ENCODE measurements around the gene PRSS57.
"Not testable (repeated sequence)": the region's sequence is repeated elsewhere in the genome, so short reads cannot be mapped to it uniquely, and the experiment has no call there.

PRSS57 gene

DNA sequence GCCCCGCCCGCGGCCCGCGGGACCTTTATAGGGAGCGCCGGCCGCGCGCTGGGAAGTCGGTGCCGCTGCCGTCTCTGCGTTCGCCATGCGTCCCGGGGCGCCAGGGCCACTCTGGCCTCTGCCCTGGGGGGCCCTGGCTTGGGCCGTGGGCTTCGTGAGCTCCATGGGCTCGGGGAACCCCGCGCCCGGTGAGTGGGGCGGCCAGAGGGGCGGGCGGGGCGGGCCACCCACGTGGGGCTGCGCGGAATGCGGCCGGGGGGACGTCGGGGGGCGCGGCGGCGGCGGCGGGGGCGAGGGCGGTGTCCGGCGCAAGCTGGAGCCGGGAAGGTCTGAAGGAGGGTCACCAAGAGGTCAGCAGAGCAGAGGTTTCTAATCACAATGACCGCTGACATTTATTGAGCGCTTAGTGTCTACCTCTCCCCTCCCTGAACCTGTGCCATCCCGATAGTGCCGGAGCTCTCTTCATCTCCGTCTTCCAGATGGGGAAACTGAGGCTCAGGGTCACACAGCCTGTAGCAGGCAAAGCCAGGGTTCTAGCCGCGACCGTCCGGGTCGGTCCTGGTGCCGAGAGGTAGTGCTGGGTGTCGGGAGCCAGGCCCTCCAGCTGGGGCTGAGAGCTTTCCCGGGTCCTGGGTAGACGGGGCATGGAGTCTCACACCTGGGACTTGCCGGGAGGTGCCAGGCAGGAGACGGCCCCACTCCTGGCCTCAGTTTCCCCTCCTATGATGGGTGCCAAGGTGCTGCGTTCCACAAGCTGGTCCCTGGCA is 18.7 kb downstream of the PRSS57 start, which contains the start of gene FSTL3:
FSTL3 (plus strand) TSS at position 54 of the 767 bp plus-strand sequence; CDS start at position 86, 32 bp downstream.
- Histone ChIP-seq H3K4me3 (ENCODE audit: low read length) (no peak within 1 kb of the TSS), H3K4me1 (ENCODE audit: control insufficient read depth, low read depth, low read length) (no peaks in the 10 kb centered on the region), H3K9ac (ENCODE audit: low read length) (no peak within 1 kb of the TSS), H3K36me3 (ENCODE audit: control insufficient read depth, low read depth, low read length) (no peaks in the 10 kb centered on the region), H3K27me3 (ENCODE audit: control insufficient read depth, insufficient read depth, low read length) (peaks cover 26% of the 10 kb centered on the region), H3K27ac (ENCODE audit: low read length) (no peak within 1 kb of the TSS), H3K9me3 (ENCODE audit: control insufficient read depth, low read depth, low read length) (no peaks in the 10 kb centered on the region)

GRCh38 chr19:676007-676338 is 19.3 kb downstream of the PRSS57 start:
- Histone ChIP-seq H3K4me3 (ENCODE audit: low read length) (no peak overlapping the region), H3K27ac (ENCODE audit: low read length) (no peak overlapping the region), H3K27me3 (ENCODE audit: control insufficient read depth, insufficient read depth, low read length) (peaks cover 26% of the 10 kb centered on the region), H3K4me1 (ENCODE audit: control insufficient read depth, low read depth, low read length) (no peaks in the 10 kb centered on the region), H3K9ac (ENCODE audit: low read length) (no peak overlapping the region), H3K36me3 (ENCODE audit: control insufficient read depth, low read depth, low read length) (no peaks in the 10 kb centered on the region), H3K9me3 (ENCODE audit: control insufficient read depth, low read depth, low read length) (no peaks in the 10 kb centered on the region)

DNA sequence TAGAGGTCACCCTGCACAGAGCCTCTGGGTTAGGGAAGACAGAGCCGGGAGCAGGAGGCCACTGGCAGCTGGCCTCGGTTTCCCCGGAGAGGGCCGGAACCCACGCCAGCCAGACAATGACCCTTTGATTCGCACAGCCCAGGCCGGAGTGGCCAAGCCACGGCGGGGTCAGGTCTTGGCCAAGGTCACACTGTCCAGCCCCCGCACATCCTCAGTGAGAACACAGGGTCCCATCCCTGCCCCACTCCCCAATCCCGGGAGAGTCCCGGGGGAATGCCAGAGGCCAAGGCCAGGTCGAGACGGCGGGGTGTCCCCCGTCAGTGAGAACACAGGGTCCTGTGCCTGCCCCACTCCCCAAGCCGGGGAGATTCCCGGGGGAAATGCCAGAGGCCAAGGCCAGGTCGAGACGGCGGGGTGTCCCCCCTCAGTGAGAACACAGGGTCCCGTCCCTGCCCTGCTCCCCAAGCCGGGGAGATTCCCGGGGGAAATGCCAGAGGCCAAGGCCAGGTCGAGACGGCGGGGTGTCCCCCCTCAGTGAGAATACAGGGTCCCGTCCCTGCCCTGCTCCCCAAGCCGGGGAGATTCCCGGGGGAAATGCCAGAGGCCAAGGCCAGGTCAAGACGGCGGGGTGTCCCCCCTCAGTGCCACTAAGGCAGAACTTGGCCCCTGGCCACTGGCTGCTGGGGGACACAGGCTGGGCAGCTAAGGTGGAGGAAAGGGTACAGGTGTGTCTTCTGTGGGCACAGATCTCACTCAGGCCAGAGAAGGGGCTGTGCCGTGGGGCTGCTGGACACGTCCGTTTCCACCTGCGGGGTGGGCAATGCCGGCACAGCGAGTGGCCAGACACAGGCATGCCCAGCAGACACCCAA is 20.7 kb downstream of the PRSS57 start:
- Histone ChIP-seq H3K36me3 (ENCODE audit: control insufficient read depth, low read depth, low read length) (no peaks in the 10 kb centered on the region), H3K27ac (ENCODE audit: low read length) (no peak overlapping the region), H3K9ac (ENCODE audit: low read length) (no peak overlapping the region), H3K4me3 (ENCODE audit: low read length) (no peak overlapping the region), H3K27me3 (ENCODE audit: control insufficient read depth, insufficient read depth, low read length) (peaks cover 26% of the 10 kb centered on the region), H3K9me3 (ENCODE audit: control insufficient read depth, low read depth, low read length) (no peaks in the 10 kb centered on the region), H3K4me1 (ENCODE audit: control insufficient read depth, low read depth, low read length) (no peaks in the 10 kb centered on the region)

DNA sequence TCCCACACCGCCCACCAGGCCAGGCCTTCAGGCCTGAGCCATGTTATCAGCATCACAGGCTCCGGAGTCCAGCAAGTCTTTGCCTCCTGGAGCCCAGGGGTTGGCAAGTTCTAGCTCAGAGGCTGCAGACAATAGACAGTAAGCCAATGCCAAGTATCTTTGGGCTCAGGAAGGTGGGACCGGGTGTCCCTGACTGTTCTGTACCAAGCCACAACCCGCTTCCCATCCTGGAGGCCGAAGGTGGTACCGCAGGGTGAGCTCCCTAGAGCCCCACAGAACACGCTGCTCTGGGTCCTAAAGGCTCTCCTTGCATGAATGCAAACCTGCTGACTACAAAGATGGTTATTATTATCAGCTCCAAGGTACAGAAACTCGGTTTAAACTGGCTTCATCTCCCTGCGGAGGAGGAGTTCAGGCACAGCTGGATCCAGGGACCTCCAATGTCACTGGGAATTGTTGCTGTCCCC is 24.6 kb downstream of the PRSS57 start:
- H3K27ac ChIP-seq (ENCODE audit: low read length) = no peak overlapping the region
- H3K4me3 ChIP-seq (ENCODE audit: low read length) = no peak overlapping the region
- H3K9me3 ChIP-seq (ENCODE audit: control insufficient read depth, low read depth, low read length) = no peaks in the 10 kb centered on the region
- H3K9ac ChIP-seq (ENCODE audit: low read length) = no peak overlapping the region
- H3K4me1 ChIP-seq (ENCODE audit: control insufficient read depth, low read depth, low read length) = no peaks in the 10 kb centered on the region
- peaks cover 12% of the 10 kb centered on the region for H3K27me3 ChIP-seq (ENCODE audit: control insufficient read depth, insufficient read depth, low read length)
- no peaks in the 10 kb centered on the region for H3K36me3 ChIP-seq (ENCODE audit: control insufficient read depth, low read depth, low read length)

DNA sequence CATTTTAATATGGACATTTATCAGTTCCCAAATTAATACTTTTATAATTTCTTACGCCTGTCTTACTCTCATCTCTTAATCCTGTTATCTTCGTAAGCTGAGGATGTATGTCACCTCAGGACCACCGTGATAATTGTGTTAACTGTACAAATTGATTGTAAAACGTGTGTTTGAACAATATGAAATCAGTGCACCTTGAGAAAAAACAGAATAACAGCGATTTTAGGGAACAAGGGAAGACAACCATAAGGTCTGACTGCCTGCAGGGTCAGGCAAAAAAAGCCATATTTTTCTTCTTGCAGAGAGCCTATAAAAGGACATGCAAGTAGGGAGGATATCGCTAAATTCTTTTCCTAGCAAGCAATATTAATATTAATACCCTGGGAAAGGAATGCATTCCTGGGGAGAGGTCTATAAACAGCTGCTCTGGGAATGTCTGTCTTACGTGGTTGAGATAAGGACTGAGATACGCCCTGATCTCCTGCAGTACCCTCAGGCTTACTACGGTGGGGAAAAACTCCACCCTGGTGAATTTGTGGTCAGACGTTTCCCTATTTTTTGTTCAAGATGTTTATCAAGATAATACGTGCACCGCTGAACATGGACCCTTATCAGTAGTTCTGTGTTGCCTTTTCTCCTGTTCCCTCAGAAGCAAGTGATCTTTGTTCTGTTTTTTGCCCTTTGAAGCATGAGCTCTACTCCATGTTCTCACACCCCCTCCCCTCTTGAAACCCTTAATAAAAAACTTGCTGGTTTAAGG is 26.4 kb downstream of the PRSS57 start:
- H3K9ac ChIP-seq (ENCODE audit: low read length); H3K36me3 ChIP-seq (ENCODE audit: control insufficient read depth, low read depth, low read length); H3K4me1 ChIP-seq (ENCODE audit: control insufficient read depth, low read depth, low read length); H3K27me3 ChIP-seq (ENCODE audit: control insufficient read depth, insufficient read depth, low read length); H3K9me3 ChIP-seq (ENCODE audit: control insufficient read depth, low read depth, low read length); H3K4me3 ChIP-seq (ENCODE audit: low read length); H3K27ac ChIP-seq (ENCODE audit: low read length): not testable (repeated sequence)

GRCh38 chr19:666985-667573 is 28.2 kb downstream of the PRSS57 start:
- not testable (repeated sequence) for H3K27me3 ChIP-seq (ENCODE audit: control insufficient read depth, insufficient read depth, low read length); H3K27ac ChIP-seq (ENCODE audit: low read length); H3K9ac ChIP-seq (ENCODE audit: low read length); H3K4me1 ChIP-seq (ENCODE audit: control insufficient read depth, low read depth, low read length); H3K36me3 ChIP-seq (ENCODE audit: control insufficient read depth, low read depth, low read length); H3K9me3 ChIP-seq (ENCODE audit: control insufficient read depth, low read depth, low read length); H3K4me3 ChIP-seq (ENCODE audit: low read length)

- Histone ChIP-seq H3K4me3 (ENCODE audit: low read length) (no peak overlapping the region), H3K9ac (ENCODE audit: low read length) (no peak overlapping the region), H3K27me3 (ENCODE audit: control insufficient read depth, insufficient read depth, low read length) (peaks cover 5% of the 10 kb centered on the region), H3K36me3 (ENCODE audit: control insufficient read depth, low read depth, low read length) (no peaks in the 10 kb centered on the region), H3K4me1 (ENCODE audit: control insufficient read depth, low read depth, low read length) (no peaks in the 10 kb centered on the region), H3K27ac (ENCODE audit: low read length) (no peak overlapping the region), H3K9me3 (ENCODE audit: control insufficient read depth, low read depth, low read length) (no peaks in the 10 kb centered on the region)
Observed at GRCh38 chr19:664913-665443, 30.3 kb downstream of the PRSS57 start.

- Histone ChIP-seq H3K9me3 (ENCODE audit: control insufficient read depth, low read depth, low read length) (no peaks in the 10 kb centered on the region), H3K27me3 (ENCODE audit: control insufficient read depth, insufficient read depth, low read length) (peaks cover 5% of the 10 kb centered on the region), H3K4me1 (ENCODE audit: control insufficient read depth, low read depth, low read length) (no peaks in the 10 kb centered on the region), H3K36me3 (ENCODE audit: control insufficient read depth, low read depth, low read length) (no peaks in the 10 kb centered on the region), H3K27ac (ENCODE audit: low read length) (no peak overlapping the region), H3K9ac (ENCODE audit: low read length) (no peak overlapping the region), H3K4me3 (ENCODE audit: low read length) (peak overlapping the region; percentile 42)
Observed at GRCh38 chr19:663682-664117, 31.6 kb downstream of the PRSS57 start.

GRCh38 chr19:662962-663681 is 32.1 kb downstream of the PRSS57 start, which contains the start of gene RNF126:
TSS of gene RNF126 (minus strand) at chr19:663214. CDS start at chr19:663121, 93 bp downstream.
- H3K27ac ChIP-seq (ENCODE audit: low read length) = no peak within 1 kb of the TSS
- no peaks in the 10 kb centered on the region for H3K4me1 ChIP-seq (ENCODE audit: control insufficient read depth, low read depth, low read length)

GRCh38 chr19:662207-662961 is 32.9 kb downstream of the PRSS57 start:
- Histone ChIP-seq H3K27ac (ENCODE audit: low read length) (no peak overlapping the region), H3K36me3 (ENCODE audit: control insufficient read depth, low read depth, low read length) (no peaks in the 10 kb centered on the region), H3K4me3 (ENCODE audit: low read length) (peak overlapping the region; percentile 84), H3K4me1 (ENCODE audit: control insufficient read depth, low read depth, low read length) (no peaks in the 10 kb centered on the region), H3K9me3 (ENCODE audit: control insufficient read depth, low read depth, low read length) (no peaks in the 10 kb centered on the region), H3K9ac (ENCODE audit: low read length) (peak overlapping the region; percentile 84), H3K27me3 (ENCODE audit: control insufficient read depth, insufficient read depth, low read length) (peaks cover 5% of the 10 kb centered on the region)

More at GRCh38 chr19:662962-663681, 32.1 kb downstream of the PRSS57 start, which contains the start of gene RNF126:
- peaks cover 5% of the 10 kb centered on the region for H3K27me3 ChIP-seq (ENCODE audit: control insufficient read depth, insufficient read depth, low read length)
- H3K9me3 ChIP-seq (ENCODE audit: control insufficient read depth, low read depth, low read length) = no peaks in the 10 kb centered on the region
- H3K4me3 ChIP-seq (ENCODE audit: low read length) = peak within 1 kb of the TSS; percentile 84
- H3K36me3 ChIP-seq (ENCODE audit: control insufficient read depth, low read depth, low read length) = no peaks in the 10 kb centered on the region
- H3K9ac ChIP-seq (ENCODE audit: low read length) = peak within 1 kb of the TSS; percentile 84
